CD4-positive, alpha-beta T cell treated with Interleukin-1 beta for 1 hour (primary cell): ENCODE measurements around the gene NFATC3.
"Not testable (repeated sequence)": the region's sequence is repeated elsewhere in the genome, so short reads cannot be mapped to it uniquely, and the experiment has no call there.

Experiments used
- DNase-seq, 2 donors: peaks; one replicate each; pipeline ENCODE4 v3.0.0-alpha.2; 2020 to 2022

NFATC3 gene

DNA sequence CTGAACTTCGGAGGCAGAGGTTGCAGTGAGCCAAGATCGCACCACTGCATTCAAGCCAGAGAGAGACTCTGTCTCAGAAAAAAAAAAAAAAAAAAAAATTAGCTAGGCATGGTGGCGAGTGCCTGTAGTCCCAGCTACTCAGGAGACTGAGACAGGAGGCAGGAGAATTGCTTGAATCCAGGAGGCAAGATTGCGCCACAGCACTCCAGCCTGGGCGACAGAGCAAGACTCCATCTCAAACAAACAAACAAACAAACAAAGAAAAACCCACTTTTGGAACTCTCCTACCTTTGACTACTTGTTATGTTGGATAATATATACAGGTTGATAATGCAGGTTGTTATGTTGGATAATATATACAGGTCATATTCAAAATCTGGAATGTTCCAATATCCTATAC lies 35.3 kb downstream of the NFATC3 start:
- not testable (repeated sequence) for DNase-seq

DNA sequence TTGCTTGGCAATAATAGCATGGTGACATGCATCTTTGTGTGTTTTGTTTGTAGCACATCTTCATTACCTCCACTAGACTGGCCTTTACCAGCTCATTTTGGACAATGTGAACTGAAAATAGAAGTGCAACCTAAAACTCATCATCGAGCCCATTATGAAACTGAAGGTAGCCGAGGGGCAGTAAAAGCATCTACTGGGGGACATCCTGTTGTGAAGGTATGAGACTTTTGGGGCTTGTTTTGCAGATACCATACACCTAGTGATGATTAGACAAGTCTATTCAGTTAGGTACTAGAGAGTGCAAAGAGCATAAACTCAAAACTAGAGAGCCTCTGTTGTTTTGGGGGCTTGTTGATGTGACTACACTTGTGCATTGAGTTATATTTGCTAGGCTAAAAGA lies 41.2 kb downstream of the NFATC3 start:
- no peak for DNase-seq

DNA sequence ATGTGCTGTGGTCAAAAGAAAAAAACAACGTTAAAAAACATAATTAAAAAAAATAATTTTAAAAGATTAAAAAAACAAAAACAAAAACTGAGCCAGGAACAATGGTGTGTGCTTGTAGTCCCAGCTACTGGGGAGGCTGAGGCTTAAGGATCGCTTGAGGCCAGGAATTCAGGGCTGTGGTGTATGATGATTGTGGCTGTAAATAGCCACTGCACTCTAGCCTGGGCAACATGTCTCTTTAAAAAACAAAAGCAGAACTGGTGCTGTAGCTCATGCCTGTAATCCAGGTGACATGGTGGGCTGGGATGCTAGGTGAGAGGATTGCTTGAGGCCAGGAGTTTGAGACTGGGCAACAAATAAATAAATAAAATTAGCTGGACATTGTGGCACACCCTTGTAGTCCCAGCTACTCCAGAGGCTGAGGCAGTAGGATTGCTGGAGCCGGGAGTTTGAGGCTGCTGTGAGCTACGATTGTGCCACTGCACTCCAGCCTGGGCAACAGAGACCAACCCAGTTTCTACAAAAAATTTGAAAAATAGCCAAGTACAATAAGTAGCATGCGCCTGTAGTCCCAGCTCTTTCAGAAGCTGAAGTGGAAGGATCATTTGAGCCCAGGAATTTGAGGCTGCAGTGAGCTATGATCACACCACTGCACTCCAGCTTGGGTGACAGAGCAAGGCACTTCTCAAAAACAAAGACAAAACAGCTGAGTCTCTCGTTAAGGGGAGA lies 43.6 kb downstream of the NFATC3 start:
- no peak for DNase-seq

DNA sequence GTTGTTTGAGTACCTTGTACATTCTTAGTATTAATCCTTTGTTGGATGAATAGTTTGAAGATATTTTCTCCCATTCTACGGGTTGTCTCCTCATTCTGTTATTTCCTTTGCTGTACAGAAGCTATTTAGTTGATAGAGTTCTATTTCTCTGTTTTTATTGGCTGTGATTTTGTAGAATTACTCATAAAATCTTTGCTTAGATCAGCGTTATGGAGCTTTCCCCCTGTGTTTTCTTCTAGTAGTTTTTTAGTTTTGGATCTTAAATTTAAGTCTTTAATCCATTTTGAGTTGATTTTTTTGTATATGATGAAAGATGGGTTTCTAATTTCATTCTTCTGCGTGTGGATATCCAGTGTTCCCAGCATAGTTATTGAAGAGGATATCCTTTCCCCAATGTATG lies 45.4 kb downstream of the NFATC3 start:
- no peak for DNase-seq

DNA sequence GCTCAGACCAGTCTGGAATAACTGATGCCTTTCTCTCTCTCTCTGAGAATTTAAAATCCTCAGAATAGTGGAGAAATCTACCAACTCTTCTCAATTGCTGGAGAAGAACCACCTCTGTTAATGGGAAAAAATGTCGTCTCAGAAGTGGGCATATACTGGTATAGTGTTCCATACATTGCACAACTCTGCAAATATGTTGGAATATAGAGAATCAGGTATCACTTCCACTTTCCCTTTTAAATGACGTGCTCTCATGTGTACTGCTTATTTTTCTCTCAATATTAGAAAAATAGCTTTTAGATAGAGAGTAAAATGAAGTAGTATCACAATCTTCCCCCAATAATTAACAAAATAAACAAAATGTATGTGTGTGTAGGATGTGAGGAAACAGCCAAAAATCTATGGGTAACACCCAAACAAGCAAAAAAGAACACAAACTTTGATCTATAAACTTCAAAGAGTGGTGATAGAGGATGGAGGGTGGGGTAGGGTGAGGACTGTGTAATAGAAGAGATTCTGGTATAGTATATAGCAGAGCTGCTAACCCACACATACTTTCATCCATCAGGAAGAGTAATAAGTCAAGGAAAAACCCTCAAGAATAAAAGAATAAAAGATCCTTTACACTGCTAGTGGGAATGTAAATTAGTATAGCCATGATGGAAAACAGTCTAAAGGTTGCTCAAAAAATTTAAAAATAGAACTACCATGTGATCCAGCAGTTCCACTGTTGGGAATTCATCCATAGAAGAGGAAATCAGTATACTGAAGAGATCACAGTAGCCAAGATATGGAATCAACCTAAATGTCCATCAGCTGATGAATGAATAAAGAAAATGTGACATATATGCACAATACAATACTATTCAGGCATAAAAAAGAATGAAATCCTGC lies 46.9 kb downstream of the NFATC3 start:
- DNase-seq, result peak in 1 of 2 donors; percentile 39

DNA sequence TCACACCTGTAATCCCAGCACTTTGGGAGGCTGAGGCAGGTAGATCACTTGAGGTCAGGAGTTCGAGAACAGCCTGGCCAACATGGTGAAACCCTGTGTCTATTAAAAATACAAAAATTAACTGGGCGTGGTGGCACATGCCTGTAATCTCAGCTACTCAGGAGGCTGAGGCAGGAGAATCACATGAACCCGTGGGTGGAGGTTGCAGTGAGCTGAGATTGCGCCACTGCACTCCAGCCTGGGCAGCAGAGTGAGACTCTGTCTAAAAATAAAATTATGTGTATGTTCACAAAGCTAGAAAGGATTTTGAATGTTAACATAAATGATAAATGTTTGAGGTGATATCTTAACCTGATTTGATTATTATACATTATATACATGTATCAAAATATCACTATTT lies 47.8 kb downstream of the NFATC3 start:
- DNase-seq, result not testable (repeated sequence)

DNA sequence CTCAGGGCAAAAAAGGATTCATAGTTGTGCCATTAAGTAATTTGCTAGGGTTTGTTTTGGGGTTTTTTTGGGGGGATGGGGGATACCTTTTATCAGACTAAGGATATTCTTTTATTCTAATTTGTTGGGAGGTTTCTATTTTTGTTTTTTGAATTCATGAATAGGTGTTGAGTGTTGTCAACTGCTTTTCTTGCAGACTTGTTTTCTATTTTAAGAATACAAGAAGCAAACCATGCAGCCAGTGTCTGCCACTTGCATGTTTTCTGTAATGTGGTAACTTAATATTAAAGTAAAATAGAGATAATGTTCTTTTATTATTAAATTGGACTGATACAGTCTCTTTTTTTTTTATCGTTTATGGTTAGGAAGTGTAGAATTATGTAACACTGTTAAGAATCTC lies 49.5 kb downstream of the NFATC3 start:
- no peak for DNase-seq

DNA sequence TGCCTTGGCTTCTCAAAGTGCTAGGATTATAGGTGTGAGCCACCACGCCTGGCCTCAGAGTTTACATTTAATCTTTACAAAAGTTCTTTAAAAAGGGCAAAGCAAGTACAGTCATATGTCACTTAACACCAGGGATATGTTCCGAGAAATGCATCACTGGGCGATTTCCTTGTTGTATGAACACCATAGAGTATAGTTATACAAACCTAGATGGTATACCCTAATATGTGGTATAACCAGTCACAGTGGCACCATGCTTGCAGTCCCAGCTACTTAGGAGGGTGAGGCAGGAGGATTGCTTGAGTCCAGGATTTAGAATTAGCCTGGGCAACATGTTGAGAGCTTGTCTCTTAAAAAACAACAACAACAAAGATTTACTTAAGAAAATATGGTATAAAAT lies 51.3 kb downstream of the NFATC3 start:
- DNase-seq, result no peak

DNA sequence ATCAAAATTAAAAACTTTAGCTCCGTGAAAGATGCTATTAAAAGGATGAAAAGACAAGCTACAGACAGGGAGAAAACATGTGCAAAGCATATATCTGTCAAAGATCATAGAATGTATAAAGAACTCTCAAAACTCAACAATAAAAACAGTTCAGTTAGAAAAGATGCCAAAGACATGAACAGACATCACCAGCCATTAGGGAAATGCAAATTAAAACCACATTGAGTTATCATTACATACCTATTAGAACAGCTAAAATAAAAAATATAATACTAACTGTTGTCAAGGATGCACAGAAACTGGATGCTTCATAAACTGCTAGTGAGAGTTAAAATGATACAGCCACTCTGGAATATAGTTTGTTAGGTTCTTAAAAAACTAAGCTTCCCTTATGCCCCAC lies 58.8 kb downstream of the NFATC3 start:
- DNase-seq, result no peak

DNA sequence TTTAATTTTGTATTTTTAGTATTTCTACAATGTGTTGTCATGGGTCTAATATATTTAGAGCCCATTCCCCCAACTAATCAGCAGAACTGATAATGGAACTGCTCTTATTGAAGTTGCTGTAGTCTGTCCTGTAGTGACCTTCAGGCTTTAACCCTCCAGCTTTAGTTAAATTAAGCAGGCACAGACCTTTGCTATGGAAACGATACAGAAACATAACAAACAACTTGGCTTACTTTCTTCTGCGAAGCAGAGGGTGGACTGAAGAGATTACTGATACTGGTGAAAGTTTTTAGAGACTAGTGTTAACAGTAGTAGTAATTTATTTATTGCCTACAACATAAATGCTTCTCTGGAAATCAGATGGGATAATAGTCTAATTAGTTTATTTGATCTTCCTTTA lies 61.4 kb downstream of the NFATC3 start:
- peak in 1 of 2 donors; percentile 6 for DNase-seq

DNA sequence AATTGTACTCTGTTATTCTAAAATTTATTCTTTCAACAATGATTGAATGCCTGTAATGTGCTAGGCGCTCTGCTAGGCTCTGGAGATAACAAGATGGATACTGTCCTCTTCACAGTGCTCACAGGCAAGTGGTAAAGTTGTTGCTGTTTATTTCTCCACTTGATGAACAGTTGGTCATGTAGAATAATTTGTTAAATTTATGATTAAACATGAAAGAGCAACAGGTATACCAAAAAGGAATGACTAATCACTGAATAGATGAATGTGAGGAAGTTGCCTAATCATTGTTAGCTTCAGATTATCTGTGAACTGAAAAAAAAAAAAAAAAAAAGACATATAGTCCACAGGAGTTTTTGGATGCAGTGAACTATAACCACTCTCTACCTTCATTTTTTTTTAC lies 62.3 kb downstream of the NFATC3 start:
- no peak for DNase-seq

DNA sequence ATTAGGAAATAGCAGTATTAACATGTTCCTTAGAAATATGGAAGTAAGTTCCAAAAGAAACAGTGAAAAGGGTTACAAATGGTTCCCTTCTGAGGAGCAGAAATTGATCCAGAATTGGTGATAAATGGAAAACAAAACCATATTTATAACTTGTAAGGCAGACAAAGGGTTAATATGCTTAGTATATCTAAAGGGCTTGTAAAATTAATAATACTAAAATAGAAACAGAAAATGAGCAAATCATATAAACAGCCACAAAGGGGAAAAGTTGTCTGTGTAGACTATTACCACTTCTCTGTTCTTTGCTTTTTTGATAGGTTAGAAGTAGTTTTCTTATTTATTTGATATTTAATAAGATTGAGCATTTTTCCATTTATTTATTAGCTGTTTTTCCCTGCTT lies 64.4 kb downstream of the NFATC3 start:
- DNase-seq, result no peak

DNA sequence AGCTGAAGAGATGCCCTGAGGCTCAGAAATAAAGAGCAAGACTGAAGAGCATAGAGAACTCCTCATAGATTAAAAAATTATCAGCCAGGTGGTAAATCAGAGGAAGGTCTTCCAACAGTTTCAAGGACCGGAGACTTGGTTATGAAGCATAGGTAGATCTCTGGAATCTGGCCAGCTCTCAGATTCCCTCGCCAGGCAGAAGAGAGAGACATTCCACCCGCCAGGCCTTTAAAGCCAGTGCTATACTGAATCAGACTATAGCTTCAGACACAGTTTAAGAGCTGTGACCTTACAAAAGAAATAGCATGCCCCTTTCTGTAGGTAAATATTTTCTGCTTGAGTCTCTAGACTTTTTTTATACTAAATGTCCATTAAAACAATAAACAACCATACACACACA lies 70.3 kb downstream of the NFATC3 start:
- DNase-seq, result no peak

DNA sequence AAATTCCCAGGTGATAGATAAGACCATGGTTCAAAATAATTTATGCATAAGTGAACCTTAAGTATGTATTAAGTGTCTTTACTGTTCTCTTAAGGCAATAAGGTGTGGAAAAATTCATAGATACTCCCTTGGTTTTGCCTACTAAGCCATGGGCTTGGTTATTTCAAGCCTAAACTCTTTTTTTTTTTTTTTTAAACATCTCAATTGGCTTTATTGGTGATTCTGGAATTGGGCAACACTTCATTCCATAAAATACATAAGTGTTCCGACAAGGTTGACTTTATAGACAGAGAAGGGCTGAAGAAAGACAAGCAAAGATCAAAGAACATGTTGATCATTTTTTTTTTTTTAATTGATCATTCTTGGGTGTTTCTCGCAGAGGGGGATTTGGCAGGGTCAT lies 77.2 kb downstream of the NFATC3 start:
- no peak for DNase-seq

DNA sequence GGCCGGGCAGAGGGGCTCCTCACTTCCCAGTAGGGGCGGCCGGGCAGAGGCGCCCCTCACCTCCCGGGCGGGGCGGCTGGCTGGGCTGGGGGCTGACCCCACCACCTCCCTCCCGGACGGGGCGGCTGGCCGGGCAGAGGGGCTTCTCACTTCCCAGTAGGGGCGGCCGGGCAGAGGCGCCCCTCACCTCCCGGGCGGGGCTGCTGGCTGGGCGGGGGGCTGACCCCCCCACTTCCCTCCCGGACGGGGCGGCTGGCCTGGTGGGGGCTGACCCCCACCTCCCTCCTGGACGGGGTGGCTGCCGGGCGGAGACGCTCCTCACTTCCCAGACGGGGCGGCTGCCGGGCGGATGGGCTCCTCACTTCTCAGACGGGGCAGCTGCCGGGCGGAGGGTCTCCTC lies 78.1 kb downstream of the NFATC3 start:
- not testable (repeated sequence) for DNase-seq

DNA sequence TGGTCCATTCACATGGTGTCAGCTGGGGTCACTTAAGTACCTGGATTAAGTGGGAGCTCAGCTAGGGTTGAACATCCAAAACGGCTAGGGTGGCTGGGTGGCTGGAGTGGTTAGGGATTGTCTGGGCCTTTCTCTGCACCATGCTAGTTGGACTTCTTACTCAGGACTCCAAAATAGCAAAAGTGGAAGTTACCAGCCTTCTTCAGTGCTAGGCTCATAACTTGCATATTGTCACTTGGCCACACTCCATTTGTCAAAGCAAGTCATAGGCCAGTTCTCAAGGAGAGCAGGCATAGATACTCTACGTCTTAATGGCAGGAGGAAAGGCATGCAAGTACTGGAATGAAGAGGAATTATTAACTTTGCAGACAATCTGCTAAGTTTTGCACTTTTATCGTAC lies 81.1 kb downstream of the NFATC3 start:
- no peak for DNase-seq

DNA sequence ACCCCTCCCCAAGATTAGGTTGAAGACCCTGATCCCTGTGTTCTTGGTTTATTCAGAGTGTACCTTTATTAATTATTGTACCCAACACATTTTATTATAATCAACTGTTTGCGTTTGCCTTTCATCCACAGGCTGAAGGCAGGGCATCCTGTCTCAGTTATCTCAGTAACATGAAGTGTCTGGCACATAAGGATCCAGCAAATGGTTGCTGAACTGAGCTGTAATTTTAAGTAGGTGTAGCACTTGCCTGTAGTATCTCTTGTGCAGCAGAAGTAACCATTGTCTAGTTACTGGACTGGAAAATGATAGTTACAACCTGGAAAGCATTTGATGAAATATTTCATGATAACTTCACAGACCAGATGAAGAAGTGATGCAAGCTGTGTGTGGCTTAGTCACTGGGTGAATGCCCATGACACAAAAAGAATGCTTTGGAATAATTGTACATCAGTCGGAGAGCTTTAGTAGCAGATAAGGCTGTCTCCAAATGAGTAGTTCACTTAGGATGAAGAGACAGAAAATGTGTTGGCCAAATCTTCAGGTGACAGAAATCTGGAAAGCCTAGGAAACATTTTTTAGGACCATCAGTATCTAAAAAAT lies 94.1 kb downstream of the NFATC3 start:
- DNase-seq, result no peak

DNA sequence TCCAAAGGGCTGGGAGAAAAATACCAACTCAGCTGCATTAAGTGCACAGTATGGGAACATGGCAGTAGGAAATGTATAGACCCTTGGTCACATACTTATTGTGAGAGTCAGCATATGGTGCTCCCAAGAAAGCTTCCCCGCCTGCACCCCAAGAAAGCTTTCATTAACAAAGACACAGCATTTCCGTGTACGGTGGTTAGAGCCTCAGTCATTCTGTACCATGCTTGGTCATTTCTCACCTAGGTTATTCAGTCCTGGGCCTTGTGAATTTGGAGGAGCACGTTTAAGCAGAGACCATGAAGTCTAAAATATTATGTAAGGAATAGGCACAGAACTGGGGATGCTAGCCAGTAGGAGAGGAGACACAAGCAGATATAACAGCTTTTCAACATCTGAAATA lies 94.7 kb downstream of the NFATC3 start:
- DNase-seq, result no peak

DNA sequence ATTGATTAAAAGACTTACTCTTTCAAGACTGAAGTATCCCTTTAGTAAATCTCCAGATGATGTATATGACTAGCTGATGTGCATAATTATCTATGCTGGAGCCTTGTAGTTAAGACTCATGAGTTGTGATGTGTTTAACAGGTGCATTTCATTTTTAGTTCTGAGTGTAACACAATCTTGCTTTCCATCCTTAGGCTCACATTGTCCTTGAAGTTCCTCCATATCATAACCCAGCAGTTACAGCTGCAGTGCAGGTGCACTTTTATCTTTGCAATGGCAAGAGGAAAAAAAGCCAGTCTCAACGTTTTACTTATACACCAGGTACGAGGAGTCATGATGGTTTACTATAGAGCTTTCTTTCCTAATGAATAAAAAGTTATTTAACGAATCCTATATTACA lies 97.9 kb downstream of the NFATC3 start:
- no peak for DNase-seq

DNA sequence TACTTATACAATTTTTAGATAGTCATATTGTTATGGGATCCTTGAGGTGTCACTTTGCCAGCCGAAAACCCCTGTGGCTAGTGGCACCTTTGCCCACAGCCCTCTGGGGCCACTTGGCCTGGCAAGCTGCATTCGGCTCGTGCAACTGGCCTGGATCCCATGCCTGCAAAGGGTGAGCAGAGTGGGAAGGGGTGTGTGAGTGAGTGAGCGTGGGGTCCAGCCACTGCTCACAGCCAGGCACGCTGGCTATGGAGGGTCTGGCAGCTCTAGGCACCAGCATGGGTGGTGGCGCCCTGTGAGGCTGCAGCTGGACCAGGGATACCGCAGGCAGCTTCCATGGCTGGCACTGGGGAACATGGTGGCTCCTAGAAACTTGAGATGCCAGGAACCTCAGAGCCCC lies 101.7 kb downstream of the NFATC3 start:
- no peak for DNase-seq

DNA sequence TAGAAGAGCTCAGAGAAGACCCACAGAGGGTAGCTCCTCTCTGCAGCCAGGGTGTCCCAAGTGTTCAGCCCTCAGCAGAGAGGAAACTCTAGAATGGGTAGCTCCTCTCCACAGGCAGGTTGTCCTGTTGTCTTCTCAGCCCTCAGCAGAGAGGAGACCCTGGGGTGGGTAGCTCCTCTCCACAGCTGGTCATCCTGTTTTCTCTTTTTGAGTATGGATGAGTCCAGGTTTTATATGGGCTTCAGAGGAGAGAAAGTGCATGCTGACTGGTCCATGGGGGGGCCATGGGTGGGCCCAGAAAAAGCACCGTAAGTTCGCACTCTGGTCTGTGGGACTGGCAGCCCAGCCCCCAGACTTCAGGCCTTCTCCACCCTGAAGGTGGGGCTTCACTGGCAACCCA lies 102.3 kb downstream of the NFATC3 start:
- DNase-seq, result no peak

DNA sequence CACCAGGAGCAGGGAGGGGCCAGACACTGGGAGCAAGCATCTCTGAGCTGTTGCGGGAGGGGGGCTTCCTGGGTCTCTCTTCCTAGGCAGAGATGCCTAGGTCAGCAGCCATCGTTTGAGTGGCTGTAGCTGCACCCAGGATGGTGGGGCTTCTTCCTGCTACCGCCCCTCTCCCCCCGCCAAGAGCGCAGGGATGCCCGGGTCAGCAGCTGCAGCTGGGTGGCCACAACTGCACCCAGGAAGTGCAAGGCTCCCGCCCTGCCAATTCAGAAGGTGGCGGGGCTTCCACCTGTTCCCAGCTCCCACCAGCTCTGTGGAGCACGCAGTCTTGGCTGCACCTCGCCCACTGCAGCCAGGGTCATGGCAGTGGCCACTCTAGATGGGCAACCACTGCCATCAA lies 103.0 kb downstream of the NFATC3 start:
- no peak for DNase-seq

DNA sequence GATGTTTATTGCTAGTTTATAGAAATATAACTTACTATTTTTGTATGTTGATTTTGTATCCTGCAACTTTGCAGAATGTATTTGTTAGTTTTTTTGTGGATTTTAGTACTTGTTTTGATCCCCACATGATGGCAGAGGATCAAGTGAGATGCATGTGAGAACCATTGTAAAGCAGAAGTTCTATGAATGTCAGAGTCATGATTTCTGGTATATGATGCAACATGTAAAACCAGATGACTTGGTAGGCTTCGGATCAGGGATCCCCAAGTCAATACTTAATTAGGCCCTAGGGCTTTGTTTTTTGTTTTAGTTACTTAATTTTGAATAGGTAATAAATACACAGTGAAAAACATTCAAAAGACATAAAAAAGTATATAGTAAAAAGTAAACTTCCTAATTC lies 104.9 kb downstream of the NFATC3 start:
- DNase-seq, result no peak
